HG02798 (cell line): ENCODE results near the gene PARL.

ENCODE experiments used
- ATAC-seq: cut with Tn5 transposase; IDR thresholded peaks from one replicate; pipeline ENCODE4 v1.9.1; 2021; ENCODE audit warnings: mild to moderate bottlenecking; ENCODE audit not compliant: unreplicated experiment, poor library complexity

The PARL gene

GRCh38 chr3:183884427-183885296, at the start of gene PARL:
TSS of gene PARL (minus strand) at chr3:183884880. CDS start at chr3:183884846, 34 bp downstream.
- peak; percentile 100 for ATAC-seq

DNA sequence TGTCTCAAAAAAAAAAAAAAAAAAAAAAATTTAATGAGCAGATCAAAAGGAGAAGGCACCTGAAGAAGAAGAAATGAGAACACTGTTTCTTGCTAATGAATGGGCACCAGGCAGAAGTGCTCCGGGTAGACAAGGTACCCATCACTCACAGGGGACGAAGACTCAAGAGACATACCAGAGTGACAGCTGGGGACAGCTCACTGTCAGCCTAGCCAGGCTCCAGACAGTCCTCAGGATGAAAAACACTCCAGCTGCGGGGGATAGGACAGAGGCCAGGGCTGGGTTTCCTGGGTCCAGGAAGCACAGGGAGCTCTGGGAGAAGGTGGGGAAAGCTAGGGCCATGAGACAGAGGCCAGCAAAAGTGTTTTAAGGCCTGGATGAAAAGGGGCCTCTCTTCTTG, 48.5 kb upstream of the PARL start:
- ATAC-seq = no peak

- ATAC-seq = no peak
These were observed 47.2 kb upstream of the PARL start for GRCh38 chr3:183931881-183932280.

- no peak for ATAC-seq
These were observed 45.4 kb upstream of the PARL start for GRCh38 chr3:183930086-183930485.

GRCh38 chr3:183927059-183927458, 42.4 kb upstream of the PARL start:
- no peak for ATAC-seq

GRCh38 chr3:183924956-183925355, 40.3 kb upstream of the PARL start:
- no peak for ATAC-seq

DNA sequence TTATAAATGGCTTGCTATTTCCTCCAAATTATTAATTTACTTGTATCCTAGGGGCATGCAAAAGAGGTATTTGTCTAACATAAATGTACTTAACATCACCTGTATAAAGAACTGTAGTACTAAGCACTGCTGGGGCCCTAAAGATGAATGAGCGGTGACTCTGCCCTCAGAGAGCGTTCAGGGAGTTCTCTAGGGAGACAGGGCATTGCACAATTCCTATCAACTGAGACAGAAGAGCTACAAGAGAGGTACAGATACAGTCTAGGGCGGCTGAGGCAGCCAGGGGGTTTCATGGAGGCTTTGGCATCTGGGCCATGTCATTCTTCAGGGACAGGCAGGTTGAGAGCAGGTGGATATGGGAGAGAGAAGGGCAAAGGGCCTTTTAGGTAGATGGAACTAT, 39.9 kb upstream of the PARL start:
- ATAC-seq = no peak

DNA sequence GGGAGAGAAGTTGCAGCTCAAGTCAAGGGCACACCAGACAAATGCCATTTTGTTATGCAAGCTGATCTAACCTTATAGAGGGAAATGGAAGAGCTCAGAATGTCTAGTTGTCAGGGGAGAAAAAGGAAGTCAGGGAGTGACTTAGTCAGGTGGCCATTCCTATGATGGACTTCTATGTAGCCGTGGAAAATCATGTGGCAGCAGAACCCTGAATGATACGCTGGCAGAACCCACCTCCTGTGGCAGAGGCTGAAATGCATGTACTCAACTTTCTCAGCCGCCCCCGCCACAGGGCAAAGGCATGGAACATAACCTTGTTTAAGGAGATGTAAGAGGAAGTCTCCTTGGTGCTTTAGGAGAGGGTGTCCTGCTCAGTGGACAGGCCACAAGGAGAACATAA, 37.7 kb upstream of the PARL start:
- no peak for ATAC-seq

DNA sequence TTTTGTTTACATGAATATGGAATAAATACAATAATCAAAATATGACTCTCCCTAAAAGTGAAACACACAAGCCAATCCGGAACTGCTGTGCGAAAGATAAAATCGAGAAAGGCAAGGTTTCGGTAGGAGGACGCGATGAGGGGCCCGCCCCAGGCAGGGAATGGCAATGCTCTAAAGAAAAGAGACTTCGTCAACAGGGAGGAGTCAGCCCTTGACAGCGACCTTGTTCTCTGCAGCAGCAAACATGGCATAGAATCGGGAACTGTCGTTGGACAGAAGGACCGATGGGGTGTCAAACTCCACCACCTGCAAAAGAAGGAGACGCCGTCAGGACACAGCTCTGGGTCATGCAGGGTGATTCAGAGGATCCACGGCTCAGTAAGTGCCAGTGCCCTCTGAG, 36.4 kb upstream of the PARL start:
- no peak for ATAC-seq

- no peak for ATAC-seq
These were observed 35.7 kb upstream of the PARL start for GRCh38 chr3:183920416-183920815.

DNA sequence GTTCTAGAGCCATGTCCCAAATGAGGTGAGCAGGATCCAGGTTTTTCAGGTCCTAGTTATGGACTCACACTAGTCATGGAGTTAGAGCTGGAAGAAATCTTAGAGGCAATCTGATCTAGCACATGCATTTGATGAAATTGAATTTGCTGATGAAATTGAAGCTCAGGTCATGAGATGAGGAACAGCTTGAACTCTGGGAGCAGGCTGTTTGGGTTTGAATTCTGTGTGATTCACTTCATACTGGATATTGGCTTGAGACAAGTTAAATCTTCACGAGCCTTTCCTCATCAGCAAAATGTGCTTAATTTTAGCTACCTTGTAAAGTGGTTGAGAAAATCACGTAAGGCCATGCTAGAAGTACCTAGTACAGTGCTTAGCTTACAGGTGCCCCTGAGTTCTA, 33.5 kb upstream of the PARL start:
- ATAC-seq = no peak

DNA sequence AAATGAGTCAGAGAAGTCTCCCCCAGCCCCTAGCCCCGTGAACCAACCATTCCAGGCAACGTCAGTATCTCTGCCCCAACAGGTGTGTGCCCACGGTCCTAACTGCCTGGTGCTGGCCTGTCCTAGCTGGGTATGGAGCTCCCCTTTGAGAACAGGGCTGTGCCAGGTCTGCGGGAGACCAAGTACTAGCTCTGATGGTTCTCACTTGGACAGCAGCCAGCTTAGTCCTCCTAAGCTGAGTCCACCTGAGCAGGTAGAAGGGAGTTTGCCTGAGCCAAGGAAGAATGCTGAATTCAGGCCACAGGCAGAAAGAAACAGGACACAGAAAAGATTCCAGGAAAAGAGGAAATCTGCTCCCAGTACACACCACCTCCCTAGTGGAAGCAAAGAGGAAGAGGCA, 33.1 kb upstream of the PARL start:
- ATAC-seq = no peak

- ATAC-seq = no peak
These were observed 30.2 kb upstream of the PARL start for GRCh38 chr3:183914856-183915255.

GRCh38 chr3:183913580-183913920, 28.9 kb upstream of the PARL start:
- no peak for ATAC-seq

GRCh38 chr3:183912895-183913579, 28.4 kb upstream of the PARL start:
- ATAC-seq = no peak

DNA sequence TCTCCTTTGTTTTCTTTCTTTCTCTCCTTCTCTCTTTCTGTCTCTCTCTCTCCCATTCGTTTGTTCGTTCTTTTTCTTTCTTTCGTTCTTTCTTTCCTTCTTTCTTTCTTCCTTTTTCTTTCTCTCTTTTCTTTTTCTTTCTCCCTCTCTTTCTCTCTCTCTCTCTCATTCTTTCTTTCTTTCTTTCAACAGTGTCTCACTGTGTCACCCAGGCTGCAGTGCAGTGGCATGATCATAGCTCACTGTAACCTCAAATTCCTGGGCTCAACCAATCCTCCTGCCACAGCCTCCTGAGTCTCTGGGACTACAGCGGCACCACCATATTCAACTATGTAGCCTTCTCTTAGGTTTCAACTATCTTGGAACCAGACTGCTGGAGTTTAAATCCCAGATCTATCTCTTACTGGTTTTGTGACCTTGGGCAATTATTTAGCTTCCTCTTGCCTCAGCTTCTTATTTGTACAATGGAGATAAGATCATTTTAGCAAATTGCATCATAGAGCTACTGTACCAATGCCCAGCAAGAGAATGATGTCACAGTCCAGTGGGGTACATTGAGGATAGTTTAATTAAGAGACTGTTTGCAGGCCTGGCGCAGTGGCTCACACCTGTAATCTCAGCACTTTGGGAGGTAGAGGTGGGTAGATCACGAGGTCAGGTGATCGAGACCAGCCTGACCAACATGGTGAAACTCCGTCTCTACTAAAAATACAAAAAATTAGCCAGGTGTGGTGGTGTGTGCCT, 27.3 kb upstream of the PARL start:
- ATAC-seq = no peak

- ATAC-seq = no peak
These were observed 26.4 kb upstream of the PARL start for GRCh38 chr3:183911087-183911486.

- ATAC-seq = no peak
These were observed 24.4 kb upstream of the PARL start for GRCh38 chr3:183909030-183909600.

DNA sequence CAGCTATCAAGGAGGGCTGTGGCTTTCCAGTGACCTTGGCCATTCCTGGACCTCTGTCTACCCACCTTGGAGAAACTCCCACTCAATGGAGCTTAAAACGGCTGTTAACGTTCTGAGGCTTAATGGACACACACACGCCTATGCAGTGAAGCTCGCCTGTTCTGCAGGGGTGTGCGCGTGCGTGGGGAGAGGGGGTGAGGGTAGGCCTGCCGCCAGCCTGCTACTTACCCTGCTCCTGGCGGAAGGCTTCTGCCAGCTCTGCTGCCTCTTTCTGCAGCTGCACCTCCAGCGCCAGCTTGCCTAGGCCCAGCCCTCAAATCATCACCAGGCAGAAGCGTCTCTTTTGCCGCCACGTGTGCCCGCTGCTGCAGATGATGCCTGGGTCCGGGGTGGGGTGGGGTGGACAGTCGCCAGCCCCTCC, 23.2 kb upstream of the PARL start:
- ATAC-seq = no peak

DNA sequence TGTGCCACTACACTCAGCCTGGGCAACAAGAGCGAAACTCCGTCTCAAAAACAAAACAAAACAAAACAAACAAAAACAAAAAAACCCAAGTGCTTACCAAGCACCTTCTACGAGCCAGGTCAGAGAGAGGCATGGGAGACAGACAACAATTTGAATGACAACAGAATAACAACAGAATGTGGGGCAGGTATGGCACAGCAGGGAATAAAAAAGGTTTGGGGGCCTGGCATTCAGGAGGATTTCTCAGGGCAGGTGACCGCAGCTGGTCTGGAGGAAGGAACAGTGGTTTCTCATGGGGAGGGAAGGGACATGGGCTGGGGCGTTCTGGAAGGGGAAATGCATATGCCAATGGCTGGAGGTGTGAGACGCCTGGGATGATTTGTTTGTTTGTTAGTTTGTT, 22.5 kb upstream of the PARL start:
- no peak for ATAC-seq
